Measurements from ENCODE around the gene PLA2G4E. TPM values are rescaled to one million over a fixed set of nuclear protein-coding genes. Genes with fewer than 3 reads are reported as not detected.

The PLA2G4E gene
- total RNA-seq, 2 donors from 2014 or later, result not detected

DNA sequence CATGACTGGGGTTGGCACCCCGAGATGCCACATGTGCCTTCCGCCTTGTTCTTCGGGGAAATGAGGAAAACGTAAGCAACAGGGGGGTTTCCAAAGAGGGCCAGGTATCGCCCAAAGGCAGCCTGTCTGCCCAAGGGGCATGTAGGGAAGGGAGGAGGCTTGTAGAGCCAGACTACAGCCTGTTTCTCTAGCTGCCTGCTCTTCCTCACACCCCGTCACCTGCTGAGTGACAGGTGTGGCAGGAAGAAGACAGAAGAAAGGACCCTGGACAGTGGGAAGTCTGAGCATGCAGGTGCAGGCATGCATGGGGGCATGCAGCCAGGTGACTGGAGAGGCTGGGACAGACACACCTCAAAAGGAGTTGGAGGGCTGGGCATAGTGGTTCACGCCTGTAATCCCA, 9.8 kb downstream of the PLA2G4E start:
- no peaks in the 10 kb centered on the region for H3K36me3 ChIP-seq (ENCODE audit: control insufficient read depth, insufficient read depth, low read length)
- no peak overlapping the region for H3K9ac ChIP-seq (ENCODE audit: extremely low read depth, low read length, poor library complexity, severe bottlenecking)
- H3K4me3 ChIP-seq (ENCODE audit: low read length), result no peak overlapping the region
- Mint-ChIP-seq H3K27ac (no peak overlapping the region), H3K36me3 (ENCODE audit: low read depth) (no peaks in the 10 kb centered on the region), H3K4me3 (no peak overlapping the region), H3K4me1 (peaks cover 6% of the 10 kb centered on the region), H3K27me3 (ENCODE audit: insufficient read depth) (peaks cover 9% of the 10 kb centered on the region), H3K9me3 (no peaks in the 10 kb centered on the region)
- TF ChIP-seq CTCF (conservative IDR thresholded peaks at IDR 0.05), result no peak
- H3K27ac ChIP-seq (ENCODE audit: low read depth, low read length), result no peak overlapping the region
- H3K27me3 ChIP-seq (ENCODE audit: control insufficient read depth, insufficient read depth, low read length, poor library complexity, severe bottlenecking), result peaks cover 3% of the 10 kb centered on the region
- H3K4me1 ChIP-seq (ENCODE audit: control insufficient read depth, insufficient read depth, low read length), result no peaks in the 10 kb centered on the region
- WGBS, 2 experiments (ENCODE audit: insufficient coverage in 1 of 2, insufficient read length in 1 of 2), result 81 to 91% methylated on average over 6 to 7 of the region's 7 CpGs
- DNase-seq, result no peak
- no peaks in the 10 kb centered on the region for H3K9me3 ChIP-seq (ENCODE audit: control insufficient read depth, low read length)

GRCh38 chr15:42010434-42010833, 10.4 kb downstream of the PLA2G4E start:
- H3K36me3 Mint-ChIP-seq (ENCODE audit: low read depth), result no peaks in the 10 kb centered on the region
- no peaks in the 10 kb centered on the region for H3K36me3 ChIP-seq (ENCODE audit: control insufficient read depth, insufficient read depth, low read length)
- no peak overlapping the region for H3K9ac ChIP-seq (ENCODE audit: extremely low read depth, low read length, poor library complexity, severe bottlenecking)
- H3K4me3 ChIP-seq (ENCODE audit: low read length), result no peak overlapping the region
- H3K4me1 ChIP-seq (ENCODE audit: control insufficient read depth, insufficient read depth, low read length), result no peaks in the 10 kb centered on the region
- DNase-seq, result no peak
- WGBS, 2 experiments (ENCODE audit: insufficient coverage in 1 of 2, insufficient read length in 1 of 2), result 43 to 60% methylated on average over 1 of the region's 1 CpG
- H3K9me3 ChIP-seq (ENCODE audit: control insufficient read depth, low read length), result no peaks in the 10 kb centered on the region
- H3K27me3 Mint-ChIP-seq (ENCODE audit: insufficient read depth), result peaks cover 9% of the 10 kb centered on the region
- H3K4me3 Mint-ChIP-seq, result no peak overlapping the region
- TF ChIP-seq CTCF (conservative IDR thresholded peaks at IDR 0.05), result no peak
- peaks cover 4% of the 10 kb centered on the region for H3K27me3 ChIP-seq (ENCODE audit: control insufficient read depth, insufficient read depth, low read length, poor library complexity, severe bottlenecking)
- no peak overlapping the region for H3K27ac Mint-ChIP-seq
- no peak overlapping the region for H3K27ac ChIP-seq (ENCODE audit: low read depth, low read length)
- no peaks in the 10 kb centered on the region for H3K9me3 Mint-ChIP-seq
- H3K4me1 Mint-ChIP-seq, result peaks cover 6% of the 10 kb centered on the region

DNA sequence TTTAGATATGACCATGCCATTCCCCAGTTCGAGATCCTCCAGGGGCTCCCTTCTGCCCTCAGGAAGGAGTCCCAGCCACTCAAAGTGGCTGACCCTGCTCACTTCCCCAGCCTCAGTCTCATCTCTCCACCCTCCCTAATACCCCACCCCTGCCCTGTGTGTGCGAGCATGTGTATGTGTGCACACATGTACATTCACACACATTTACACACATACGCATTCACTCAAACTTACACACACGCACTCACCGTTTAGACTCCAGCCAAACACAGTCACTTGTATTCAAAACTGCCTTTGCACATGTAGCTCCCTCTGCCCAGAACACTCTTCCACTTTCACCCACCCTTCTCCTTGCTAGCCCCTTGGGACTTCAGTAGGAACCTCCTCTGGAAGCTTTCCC, 11.4 kb downstream of the PLA2G4E start:
- Histone ChIP-seq H3K27me3 (ENCODE audit: control insufficient read depth, insufficient read depth, low read length, poor library complexity, severe bottlenecking) (peaks cover 4% of the 10 kb centered on the region), H3K4me1 (ENCODE audit: control insufficient read depth, insufficient read depth, low read length) (no peaks in the 10 kb centered on the region), H3K9me3 (ENCODE audit: control insufficient read depth, low read length) (no peaks in the 10 kb centered on the region), H3K27ac (ENCODE audit: low read depth, low read length) (no peak overlapping the region), H3K9ac (ENCODE audit: extremely low read depth, low read length, poor library complexity, severe bottlenecking) (no peak overlapping the region), H3K4me3 (ENCODE audit: low read length) (no peak overlapping the region), H3K36me3 (ENCODE audit: control insufficient read depth, insufficient read depth, low read length) (no peaks in the 10 kb centered on the region)
- Mint-ChIP-seq H3K27me3 (ENCODE audit: insufficient read depth) (peaks cover 9% of the 10 kb centered on the region), H3K27ac (no peak overlapping the region), H3K36me3 (ENCODE audit: low read depth) (no peaks in the 10 kb centered on the region), H3K4me1 (peaks cover 6% of the 10 kb centered on the region), H3K4me3 (no peak overlapping the region), H3K9me3 (no peaks in the 10 kb centered on the region)
- no peak for DNase-seq
- 86 to 89% methylated on average over 3 to 5 of the region's 5 CpGs for WGBS, 2 experiments (ENCODE audit: insufficient coverage in 1 of 2, insufficient read length in 1 of 2)
- no peak for TF ChIP-seq CTCF (conservative IDR thresholded peaks at IDR 0.05)
